Astrocyte (in vitro differentiated cells and primary cell): ENCODE results near the gene PWP2.
"Not testable (repeated sequence)": the region's sequence is repeated elsewhere in the genome, so short reads cannot be mapped to it uniquely, and the experiment has no call there.

Source experiments
- CTCF ChIP-seq: IDR thresholded peaks from 2 replicates; pipeline ENCODE4 v1.5.1; 2011; ENCODE audit warnings: low read depth, mild to moderate bottlenecking, inconsistent platforms, low read length, moderate library complexity; ENCODE audit not compliant: insufficient read depth
- EZH2 ChIP-seq: IDR thresholded peaks from 2 replicates; pipeline ENCODE4 v1.6.1; 2012; ENCODE audit warnings: mild to moderate bottlenecking, low read length, inconsistent platforms; ENCODE audit not compliant: insufficient read depth

DNA sequence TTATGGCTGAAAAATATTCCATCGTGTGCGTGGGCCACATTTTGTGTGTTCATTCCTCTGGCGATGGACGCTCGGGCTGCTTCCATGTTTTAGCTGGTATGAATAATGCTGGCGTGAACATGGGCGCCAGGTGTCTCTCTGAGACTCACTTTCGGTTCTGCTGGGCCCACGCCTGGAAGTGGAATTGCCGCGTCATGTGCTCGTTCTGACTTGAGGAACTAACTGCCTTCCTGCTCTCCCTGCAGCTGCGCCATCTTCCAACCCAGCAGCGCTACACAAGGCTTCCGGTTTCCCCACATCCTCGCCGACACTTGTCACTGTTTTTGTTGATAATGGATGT lies 46.7 kb downstream of the PWP2 start:
- not testable (repeated sequence) for TF ChIP-seq CTCF, EZH2
